ENCODE results near the gene DDX24.

GRCh38 chr14:94113490-94113889, 32.5 kb upstream of the DDX24 start:
- TF ChIP-seq, protein P1, sequence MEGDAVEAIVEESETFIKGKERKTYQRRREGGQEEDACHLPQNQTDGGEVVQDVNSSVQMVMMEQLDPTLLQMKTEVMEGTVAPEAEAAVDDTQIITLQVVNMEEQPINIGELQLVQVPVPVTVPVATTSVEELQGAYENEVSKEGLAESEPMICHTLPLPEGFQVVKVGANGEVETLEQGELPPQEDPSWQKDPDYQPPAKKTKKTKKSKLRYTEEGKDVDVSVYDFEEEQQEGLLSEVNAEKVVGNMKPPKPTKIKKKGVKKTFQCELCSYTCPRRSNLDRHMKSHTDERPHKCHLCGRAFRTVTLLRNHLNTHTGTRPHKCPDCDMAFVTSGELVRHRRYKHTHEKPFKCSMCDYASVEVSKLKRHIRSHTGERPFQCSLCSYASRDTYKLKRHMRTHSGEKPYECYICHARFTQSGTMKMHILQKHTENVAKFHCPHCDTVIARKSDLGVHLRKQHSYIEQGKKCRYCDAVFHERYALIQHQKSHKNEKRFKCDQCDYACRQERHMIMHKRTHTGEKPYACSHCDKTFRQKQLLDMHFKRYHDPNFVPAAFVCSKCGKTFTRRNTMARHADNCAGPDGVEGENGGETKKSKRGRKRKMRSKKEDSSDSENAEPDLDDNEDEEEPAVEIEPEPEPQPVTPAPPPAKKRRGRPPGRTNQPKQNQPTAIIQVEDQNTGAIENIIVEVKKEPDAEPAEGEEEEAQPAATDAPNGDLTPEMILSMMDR (conservative IDR thresholded peaks at IDR 0.05), result no peak
- TF ChIP-seq EZH2 (IDR thresholded peaks at IDR 0.05; ENCODE audit: low read depth), result no peak
